ENCODE measurements around the gene G6PC3.

The G6PC3 gene

DNA sequence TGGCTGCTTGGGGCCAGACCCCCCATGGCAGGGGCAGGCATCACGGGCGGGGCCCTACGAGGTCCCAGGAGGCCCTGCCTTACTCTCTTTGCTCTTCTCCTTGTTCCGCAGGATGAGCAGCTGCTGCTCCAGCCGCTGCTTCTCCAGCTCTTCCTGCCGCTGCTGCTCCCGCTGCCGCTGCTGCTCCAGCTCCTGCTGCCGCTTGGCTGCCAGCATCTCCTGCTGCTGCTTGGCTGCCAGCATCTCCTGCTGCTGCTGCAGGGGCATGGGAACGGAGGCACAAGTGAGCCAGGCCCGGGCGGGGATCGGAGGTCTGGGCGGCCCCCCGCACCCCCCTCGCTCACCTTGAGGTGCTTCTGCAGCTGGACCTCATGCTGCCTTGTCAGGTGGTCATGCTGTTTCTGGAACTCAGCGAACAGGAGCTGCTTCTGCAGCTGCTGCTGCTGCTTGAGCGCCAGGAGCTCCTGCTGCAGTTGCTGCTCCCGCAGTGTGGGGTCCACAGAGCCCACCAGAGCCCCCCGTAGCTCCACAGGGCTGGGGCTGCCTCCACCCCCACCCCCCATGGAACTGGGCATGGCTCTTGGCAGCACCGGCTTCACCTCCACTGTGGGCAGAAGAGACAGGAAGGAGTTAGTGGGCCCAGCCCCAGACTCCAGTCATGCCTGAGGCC, 22.8 kb downstream of the G6PC3 start:
- Histone ChIP-seq H3K27ac (ENCODE audit: low read depth, low read length) (no peak overlapping the region), H3K18ac (ENCODE audit: low read length) (no peak overlapping the region), H3K4me2 (ENCODE audit: low read length) (no peak overlapping the region), H3K4ac (ENCODE audit: low read depth, low read length) (no peak overlapping the region), H2BK120ac (ENCODE audit: low read depth, low read length) (no peak overlapping the region), H3K36me3 (ENCODE audit: control insufficient read depth, insufficient read depth, low read length) (peaks cover 2% of the 10 kb centered on the region), H2BK15ac (replicated peaks; ENCODE audit: low read depth) (no peak overlapping the region), H3K56ac (ENCODE audit: low read length) (no peak overlapping the region), H3K9ac (ENCODE audit: low read length) (no peak overlapping the region), H3K23ac (ENCODE audit: low read length) (no peak overlapping the region), H3K79me2 (ENCODE audit: control insufficient read depth, insufficient read depth, low read length) (peaks cover 3% of the 10 kb centered on the region), H2AK5ac (ENCODE audit: low read length) (no peak overlapping the region), H2BK5ac (ENCODE audit: low read length) (no peak overlapping the region), H3K4me3 (ENCODE audit: low read length) (no peak overlapping the region), H3K27me3 (ENCODE audit: insufficient read depth, low read length, poor library complexity) (no peaks in the 10 kb centered on the region), H4K5ac (ENCODE audit: low read length) (no peak overlapping the region), H3K79me1 (ENCODE audit: low read length) (peaks cover 10% of the 10 kb centered on the region), H4K8ac (ENCODE audit: low read depth, low read length) (no peak overlapping the region), H3K4me1 (ENCODE audit: control insufficient read depth, low read depth, low read length) (peaks cover 5% of the 10 kb centered on the region)
- DNase-seq: no peak
- WGBS (ENCODE audit: extremely low coverage, insufficient coverage, low lambda C conversion rate): no CpG with 5 or more reads among the region's 21 CpGs

DNA sequence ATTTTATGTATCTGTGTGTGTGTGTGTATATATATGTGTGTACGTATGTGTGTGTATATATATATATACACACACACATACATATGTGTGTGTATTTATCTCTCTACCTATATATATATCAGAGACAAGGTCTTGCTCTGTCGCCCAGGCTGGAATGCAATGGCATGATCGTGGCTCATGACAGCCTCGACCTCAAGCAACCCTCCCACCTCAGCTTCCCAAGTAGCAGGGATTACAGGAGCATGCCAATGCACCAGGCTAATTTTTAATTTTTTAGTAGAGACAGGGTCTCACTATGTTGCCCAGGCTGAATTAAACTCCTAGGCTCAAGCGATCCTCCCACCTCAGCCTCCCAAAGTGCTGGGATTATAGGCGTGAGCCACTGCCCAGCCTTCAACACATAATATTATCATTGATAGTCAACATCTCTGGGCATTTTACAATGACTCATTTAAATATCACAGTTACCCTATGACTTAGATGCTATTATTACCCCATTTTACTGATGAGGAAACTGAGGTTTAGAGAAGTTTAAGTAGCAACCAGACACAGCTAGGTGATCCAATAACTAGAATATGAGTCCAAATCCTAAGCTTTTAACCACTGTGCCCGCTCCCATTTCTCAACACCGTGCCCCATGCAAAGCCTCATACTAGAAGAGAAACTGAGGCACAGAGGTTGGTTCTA, 24.3 kb downstream of the G6PC3 start:
- no peak for DNase-seq
- H2AK5ac ChIP-seq (ENCODE audit: low read length): no peak overlapping the region
- H3K4me3 ChIP-seq (ENCODE audit: low read length): no peak overlapping the region
- peaks cover 13% of the 10 kb centered on the region for H3K79me1 ChIP-seq (ENCODE audit: low read length)
- H3K4ac ChIP-seq (ENCODE audit: low read depth, low read length): peak overlapping the region; percentile 28
- no CpG with 5 or more reads among the region's 8 CpGs for WGBS (ENCODE audit: extremely low coverage, insufficient coverage, low lambda C conversion rate)
- peak overlapping the region; percentile 64 for H3K56ac ChIP-seq (ENCODE audit: low read length)
- H2BK120ac ChIP-seq (ENCODE audit: low read depth, low read length): peak overlapping the region; percentile 16
- H3K27ac ChIP-seq (ENCODE audit: low read depth, low read length): peak overlapping the region; percentile 64
- no peak overlapping the region for H3K4me2 ChIP-seq (ENCODE audit: low read length)
- H3K79me2 ChIP-seq (ENCODE audit: control insufficient read depth, insufficient read depth, low read length): peaks cover 3% of the 10 kb centered on the region
- peak overlapping the region; percentile 2 for H2BK15ac ChIP-seq (replicated peaks; ENCODE audit: low read depth)
- peaks cover 5% of the 10 kb centered on the region for H3K4me1 ChIP-seq (ENCODE audit: control insufficient read depth, low read depth, low read length)
- H3K9ac ChIP-seq (ENCODE audit: low read length): peak overlapping the region; percentile 27
- H4K8ac ChIP-seq (ENCODE audit: low read depth, low read length): peak overlapping the region; percentile 56
- no peaks in the 10 kb centered on the region for H3K27me3 ChIP-seq (ENCODE audit: insufficient read depth, low read length, poor library complexity)
- no peak overlapping the region for H4K5ac ChIP-seq (ENCODE audit: low read length)
- H3K23ac ChIP-seq (ENCODE audit: low read length): no peak overlapping the region
- H2BK5ac ChIP-seq (ENCODE audit: low read length): peak overlapping the region; percentile 17
- peaks cover 2% of the 10 kb centered on the region for H3K36me3 ChIP-seq (ENCODE audit: control insufficient read depth, insufficient read depth, low read length)
- peak overlapping the region; percentile 75 for H3K18ac ChIP-seq (ENCODE audit: low read length)

DNA sequence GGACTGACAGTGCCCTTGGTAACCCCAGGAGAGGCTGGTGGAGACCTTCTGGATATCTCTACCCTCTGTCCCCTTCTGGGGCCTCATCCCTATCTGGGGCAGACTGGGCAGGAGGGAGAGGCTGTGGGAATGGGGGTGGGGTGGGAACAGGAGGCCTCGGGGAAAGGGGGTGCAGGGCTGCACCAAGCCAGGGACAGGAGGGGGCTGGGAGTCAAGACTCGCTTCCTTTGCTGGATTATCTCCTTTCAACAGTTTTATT, 24.8 kb downstream of the G6PC3 start:
- Histone ChIP-seq H3K27ac (ENCODE audit: low read depth, low read length) (peak overlapping the region; percentile 64), H3K4me3 (ENCODE audit: low read length) (no peak overlapping the region), H3K9ac (ENCODE audit: low read length) (peak overlapping the region; percentile 27), H3K36me3 (ENCODE audit: control insufficient read depth, insufficient read depth, low read length) (peaks cover 2% of the 10 kb centered on the region), H3K79me2 (ENCODE audit: control insufficient read depth, insufficient read depth, low read length) (peaks cover 3% of the 10 kb centered on the region), H2BK5ac (ENCODE audit: low read length) (peak overlapping the region; percentile 17), H3K56ac (ENCODE audit: low read length) (peak overlapping the region; percentile 64), H4K8ac (ENCODE audit: low read depth, low read length) (peak overlapping the region; percentile 56), H3K4ac (ENCODE audit: low read depth, low read length) (peak overlapping the region; percentile 28), H3K27me3 (ENCODE audit: insufficient read depth, low read length, poor library complexity) (no peaks in the 10 kb centered on the region), H2AK5ac (ENCODE audit: low read length) (no peak overlapping the region), H3K79me1 (ENCODE audit: low read length) (peaks cover 13% of the 10 kb centered on the region), H3K23ac (ENCODE audit: low read length) (no peak overlapping the region), H2BK120ac (ENCODE audit: low read depth, low read length) (peak overlapping the region; percentile 16), H3K18ac (ENCODE audit: low read length) (peak overlapping the region; percentile 75), H4K5ac (ENCODE audit: low read length) (no peak overlapping the region), H3K4me1 (ENCODE audit: control insufficient read depth, low read depth, low read length) (peaks cover 5% of the 10 kb centered on the region), H3K4me2 (ENCODE audit: low read length) (no peak overlapping the region), H2BK15ac (replicated peaks; ENCODE audit: low read depth) (peak overlapping the region; percentile 2)
- DNase-seq: no peak
- no CpG with 5 or more reads among the region's 2 CpGs for WGBS (ENCODE audit: extremely low coverage, insufficient coverage, low lambda C conversion rate)

DNA sequence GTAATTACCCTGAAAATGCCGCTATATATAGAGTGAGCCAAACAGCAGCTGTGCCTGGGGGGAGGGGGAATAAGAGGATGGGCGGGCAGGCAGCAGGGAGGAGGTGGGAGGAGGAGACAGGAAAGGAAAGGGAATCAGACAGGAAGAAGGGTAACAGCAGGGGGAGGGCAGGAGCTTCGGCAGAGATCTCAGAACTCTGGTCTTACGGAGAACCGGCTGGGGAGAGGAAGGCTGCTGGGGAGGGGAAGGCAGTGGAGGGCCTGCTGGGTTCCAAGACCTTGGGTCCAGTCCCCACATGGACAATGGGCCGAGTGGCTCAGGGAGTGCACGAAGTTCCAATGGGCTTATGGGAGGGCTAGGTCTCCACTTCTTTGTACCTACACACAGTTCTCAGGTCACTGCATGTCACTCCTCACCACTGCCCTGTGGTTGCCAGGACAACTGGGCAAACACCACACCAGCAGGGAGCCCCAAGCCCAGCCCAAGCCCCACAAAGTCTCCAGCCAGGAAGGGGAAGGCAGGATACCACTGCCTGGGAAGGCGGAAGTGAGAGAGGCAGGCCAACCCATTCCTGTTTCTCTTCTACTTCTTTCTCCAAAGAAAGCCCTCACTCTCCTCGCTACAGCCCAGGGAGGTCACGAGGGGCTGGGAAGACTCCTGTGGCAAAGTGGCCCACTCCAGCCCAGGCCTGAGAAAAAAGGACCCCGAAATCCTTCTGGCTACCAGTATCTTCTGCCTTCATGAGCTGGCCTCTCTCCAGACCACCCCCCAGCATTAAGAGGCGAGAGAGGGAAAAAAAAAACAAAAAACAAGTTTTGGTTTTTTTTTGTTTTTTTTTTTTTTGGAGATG, 25.3 kb downstream of the G6PC3 start:
- Histone ChIP-seq H3K56ac (ENCODE audit: low read length) (peak overlapping the region; percentile 89), H2BK15ac (replicated peaks; ENCODE audit: low read depth) (no peak overlapping the region), H3K79me1 (ENCODE audit: low read length) (peaks cover 13% of the 10 kb centered on the region), H2AK5ac (ENCODE audit: low read length) (no peak overlapping the region), H3K4me3 (ENCODE audit: low read length) (no peak overlapping the region), H4K8ac (ENCODE audit: low read depth, low read length) (no peak overlapping the region), H3K9ac (ENCODE audit: low read length) (peak overlapping the region; percentile 70), H2BK120ac (ENCODE audit: low read depth, low read length) (no peak overlapping the region), H3K18ac (ENCODE audit: low read length) (peak overlapping the region; percentile 89), H3K79me2 (ENCODE audit: control insufficient read depth, insufficient read depth, low read length) (peaks cover 3% of the 10 kb centered on the region), H2BK5ac (ENCODE audit: low read length) (peak overlapping the region; percentile 91), H3K27me3 (ENCODE audit: insufficient read depth, low read length, poor library complexity) (no peaks in the 10 kb centered on the region), H3K27ac (ENCODE audit: low read depth, low read length) (peak overlapping the region; percentile 95), H3K4me2 (ENCODE audit: low read length) (peak overlapping the region; percentile 76), H3K4me1 (ENCODE audit: control insufficient read depth, low read depth, low read length) (peaks cover 5% of the 10 kb centered on the region), H3K36me3 (ENCODE audit: control insufficient read depth, insufficient read depth, low read length) (peaks cover 2% of the 10 kb centered on the region), H3K4ac (ENCODE audit: low read depth, low read length) (peak overlapping the region; percentile 86), H3K23ac (ENCODE audit: low read length) (no peak overlapping the region), H4K5ac (ENCODE audit: low read length) (no peak overlapping the region)
- WGBS (ENCODE audit: extremely low coverage, insufficient coverage, low lambda C conversion rate): no CpG with 5 or more reads among the region's 12 CpGs
- DNase-seq: peak; percentile 99

DNA sequence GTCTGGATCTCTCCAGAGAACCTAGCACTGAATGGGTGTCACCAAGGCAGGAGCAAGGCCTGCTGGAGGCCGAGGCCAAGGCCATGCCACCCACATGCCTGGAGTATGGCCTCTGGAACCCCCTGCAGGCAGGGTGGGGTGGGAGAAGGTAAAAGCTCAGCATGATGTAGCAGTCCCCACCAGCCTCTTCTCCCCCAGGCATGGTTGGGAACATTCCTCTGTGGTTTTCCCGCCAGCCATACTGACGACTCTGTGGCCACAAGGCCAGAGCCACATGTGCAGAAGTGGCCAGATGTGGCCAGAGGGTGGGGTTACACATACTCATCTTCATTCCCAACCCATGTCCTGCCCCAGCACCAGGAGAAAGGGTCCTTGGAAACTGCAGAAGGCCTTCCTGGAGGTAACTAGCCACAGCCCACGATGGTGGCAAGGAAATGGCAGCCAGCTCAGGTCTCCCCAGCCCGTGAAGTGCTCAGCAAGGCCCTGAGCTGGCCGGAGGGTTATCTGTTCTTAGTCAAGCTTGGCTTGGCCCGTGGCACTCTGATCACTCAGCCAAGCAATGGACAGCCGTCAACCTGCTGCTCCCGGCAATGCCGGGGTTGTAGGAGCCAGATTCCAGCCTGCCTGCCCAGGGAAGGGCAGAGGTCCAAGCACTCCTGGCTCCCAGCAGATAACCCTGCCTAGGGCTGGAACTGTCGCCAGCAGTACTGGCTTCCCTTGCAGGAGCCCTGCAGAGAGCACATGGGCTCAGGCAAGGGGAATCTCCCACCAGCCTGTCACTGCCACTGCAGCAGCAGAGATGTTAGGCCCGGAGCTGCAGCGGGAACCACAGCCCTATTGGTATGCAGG, 26.8 kb downstream of the G6PC3 start:
- Histone ChIP-seq H3K18ac (ENCODE audit: low read length) (no peak overlapping the region), H2BK120ac (ENCODE audit: low read depth, low read length) (no peak overlapping the region), H2BK15ac (replicated peaks; ENCODE audit: low read depth) (no peak overlapping the region), H3K23ac (ENCODE audit: low read length) (no peak overlapping the region), H2BK5ac (ENCODE audit: low read length) (no peak overlapping the region), H3K4me1 (ENCODE audit: control insufficient read depth, low read depth, low read length) (peaks cover 7% of the 10 kb centered on the region), H3K9ac (ENCODE audit: low read length) (no peak overlapping the region), H4K8ac (ENCODE audit: low read depth, low read length) (no peak overlapping the region), H3K79me1 (ENCODE audit: low read length) (peaks cover 15% of the 10 kb centered on the region), H3K79me2 (ENCODE audit: control insufficient read depth, insufficient read depth, low read length) (peaks cover 3% of the 10 kb centered on the region), H3K27ac (ENCODE audit: low read depth, low read length) (peak overlapping the region; percentile 76), H3K27me3 (ENCODE audit: insufficient read depth, low read length, poor library complexity) (no peaks in the 10 kb centered on the region), H3K4me2 (ENCODE audit: low read length) (no peak overlapping the region), H3K4ac (ENCODE audit: low read depth, low read length) (no peak overlapping the region), H2AK5ac (ENCODE audit: low read length) (peak overlapping the region; percentile 94), H3K56ac (ENCODE audit: low read length) (peak overlapping the region; percentile 70), H3K36me3 (ENCODE audit: control insufficient read depth, insufficient read depth, low read length) (no peaks in the 10 kb centered on the region), H3K4me3 (ENCODE audit: low read length) (no peak overlapping the region), H4K5ac (ENCODE audit: low read length) (no peak overlapping the region)
- DNase-seq: no peak
- no CpG with 5 or more reads among the region's 13 CpGs for WGBS (ENCODE audit: extremely low coverage, insufficient coverage, low lambda C conversion rate)

All from mesendoderm (in vitro differentiated cells).